ENCODE measurements around the gene SLC39A1. TPM values are rescaled to one million over a fixed set of nuclear protein-coding genes. Genes with fewer than 3 reads are reported as not detected.
A peak's percentile ranks its signal among the peaks of the same experiment; 100 is the strongest.

Gene SLC39A1
- total RNA-seq, 2 experiments from 2014 or later = 33.5 to 36.4 TPM

DNA sequence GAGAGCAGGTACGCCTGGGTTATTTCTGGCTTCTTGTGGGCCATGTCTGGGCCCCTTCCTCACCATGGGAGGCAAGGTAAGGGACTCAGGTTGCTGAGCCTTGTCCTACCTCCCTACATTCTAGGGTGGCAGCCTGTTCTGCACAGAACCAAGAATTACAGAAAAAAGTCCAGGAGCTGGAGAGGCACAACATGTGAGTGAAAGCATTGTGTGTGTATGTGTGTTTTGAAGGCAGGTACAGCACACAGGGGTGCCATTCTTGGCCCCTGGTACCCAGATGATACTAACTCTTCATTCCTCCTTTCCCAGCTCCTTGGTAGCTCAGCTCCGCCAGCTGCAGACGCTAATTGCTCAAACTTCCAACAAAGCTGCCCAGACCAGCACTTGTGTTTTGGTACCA is 9.7 kb upstream of the SLC39A1 start:
- Mint-ChIP-seq H3K27me3 (no peaks in the 10 kb centered on the region), H3K4me3 (no peak overlapping the region)

DNA sequence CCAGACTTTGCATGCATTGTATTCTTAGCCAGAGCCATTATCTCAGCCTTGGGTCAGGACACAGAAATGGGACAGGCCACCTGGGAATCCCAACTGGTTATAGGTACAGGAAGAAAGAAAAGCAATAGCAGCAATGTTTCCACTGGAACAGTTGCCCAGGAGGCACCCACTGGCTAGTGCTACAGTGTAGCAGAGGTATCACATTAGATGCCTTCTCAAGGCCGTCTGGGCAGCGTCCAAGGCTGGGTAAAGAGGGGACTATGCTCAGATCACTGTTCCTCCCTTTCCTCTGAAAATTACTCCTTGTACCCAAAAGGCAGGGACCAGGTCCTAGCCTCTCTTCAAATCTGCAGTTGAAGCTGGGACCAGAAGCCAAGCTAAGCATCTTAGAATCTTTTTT is 7.0 kb upstream of the SLC39A1 start:
- ChIA-PET POLR2A (no interaction called here), CTCF (interaction anchor here (1.2 kb wide), 1 partner anchor 10 kb away, joined by 3 read pairs; no protein-coding TSS in a partner anchor)
- Mint-ChIP-seq H3K4me3 (no peak overlapping the region), H3K4me1 (peaks cover 67% of the 10 kb centered on the region), H3K27ac (no peak overlapping the region), H3K9me3 (no peaks in the 10 kb centered on the region), H3K36me3 (ENCODE audit: low read depth) (peaks cover 24% of the 10 kb centered on the region), H3K27me3 (no peaks in the 10 kb centered on the region)
- DNase-seq = no peak

More for the DNA sequence above, 9.7 kb upstream of the SLC39A1 start:
- Mint-ChIP-seq H3K9me3 (no peaks in the 10 kb centered on the region), H3K4me1 (peaks cover 63% of the 10 kb centered on the region), H3K27ac (no peak overlapping the region), H3K36me3 (ENCODE audit: low read depth) (peaks cover 38% of the 10 kb centered on the region)
- DNase-seq = no peak
- CTCF ChIA-PET = interaction anchor here (0.6 to 1.0 kb wide), 4 partner anchors 11 to 313 kb away, joined by 3 read pairs; no protein-coding TSS in a partner anchor
- POLR2A ChIA-PET = no interaction called here

DNA sequence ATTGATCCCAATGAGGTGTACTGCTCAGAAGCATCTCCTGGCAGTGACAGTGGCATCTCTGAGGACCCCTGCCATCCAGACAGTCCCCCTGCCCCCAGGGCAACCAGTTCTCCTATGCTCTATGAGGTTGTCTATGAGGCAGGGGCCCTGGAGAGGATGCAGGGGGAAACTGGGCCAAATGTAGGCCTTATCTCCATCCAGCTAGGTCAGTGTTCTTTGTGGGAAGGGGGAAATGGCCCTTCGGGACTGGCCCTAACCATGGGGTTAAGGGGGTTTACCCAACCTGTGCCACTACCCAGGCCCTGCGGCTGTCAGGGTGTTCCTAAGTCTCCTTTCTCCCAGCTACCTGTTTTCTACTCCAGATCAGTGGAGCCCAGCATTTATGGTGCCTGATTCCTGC is 5.6 kb upstream of the SLC39A1 start:
- Mint-ChIP-seq H3K36me3 (ENCODE audit: low read depth) (peaks cover 12% of the 10 kb centered on the region), H3K4me3 (no peak overlapping the region), H3K9me3 (no peaks in the 10 kb centered on the region), H3K4me1 (peaks cover 63% of the 10 kb centered on the region), H3K27ac (peak overlapping the region; percentile 54), H3K27me3 (no peaks in the 10 kb centered on the region)
- POLR2A ChIA-PET = no interaction called here
- DNase-seq = no peak
- CTCF ChIA-PET = interaction anchor here (0.6 to 2.9 kb wide), 5 partner anchors 9 to 188 kb away, joined by 3 to 14 read pairs (median 3); partner anchors contain the start of gene JTB

DNA sequence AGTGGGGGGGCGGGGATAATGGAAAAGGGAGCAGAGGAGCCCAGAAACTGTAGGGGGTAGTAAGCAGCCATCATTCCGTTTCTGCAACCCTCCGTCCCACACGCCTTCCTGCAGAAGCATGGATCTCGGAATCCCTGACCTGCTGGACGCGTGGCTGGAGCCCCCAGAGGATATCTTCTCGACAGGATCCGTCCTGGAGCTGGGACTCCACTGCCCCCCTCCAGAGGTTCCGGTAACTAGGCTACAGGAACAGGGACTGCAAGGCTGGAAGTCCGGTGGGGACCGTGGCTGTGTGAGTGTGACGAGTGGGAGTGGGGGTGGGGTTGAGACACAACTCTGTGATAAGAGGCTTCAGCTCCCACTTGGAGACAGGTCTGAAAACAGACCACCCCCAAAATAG is 5.1 kb upstream of the SLC39A1 start:
- ChIA-PET POLR2A (interaction anchor here (0.8 kb wide), 1 partner anchor 22 kb away, joined by 3 read pairs; the partner anchor contains the start of gene RPS27), CTCF (interaction anchor here (0.8 to 3.5 kb wide), 7 partner anchors 10 to 289 kb away, joined by 3 to 25 read pairs (median 3); partner anchors contain the start of genes DENND4B, JTB, RAB13 and SLC27A3)
- DNase-seq = no peak
- no peaks in the 10 kb centered on the region for H3K9me3 Mint-ChIP-seq
- H3K4me1 Mint-ChIP-seq = peaks cover 66% of the 10 kb centered on the region
- peak overlapping the region; percentile 88 for H3K4me3 Mint-ChIP-seq
- H3K36me3 Mint-ChIP-seq (ENCODE audit: low read depth) = peaks cover 7% of the 10 kb centered on the region
- peak overlapping the region; percentile 95 for H3K27ac Mint-ChIP-seq
- no peaks in the 10 kb centered on the region for H3K27me3 Mint-ChIP-seq

DNA sequence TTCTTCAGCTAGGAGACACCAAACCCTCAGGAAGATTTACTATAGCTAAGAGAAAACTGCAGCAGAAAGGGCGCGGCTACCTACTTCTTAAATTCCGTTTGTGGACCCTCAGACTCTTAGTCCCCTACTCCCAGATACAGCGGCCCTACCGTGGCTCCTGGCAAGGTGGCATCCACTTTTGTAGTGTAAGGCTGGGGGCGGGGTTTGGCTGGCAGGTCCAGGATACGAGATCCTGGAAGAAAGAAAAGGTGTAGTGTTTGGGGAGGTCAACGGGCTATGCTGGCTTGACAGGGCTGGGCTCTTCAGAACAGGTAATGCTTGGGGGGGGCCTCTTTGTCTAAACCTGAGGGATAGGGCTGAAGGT is 4.6 kb upstream of the SLC39A1 start:
- Mint-ChIP-seq H3K27me3 (no peaks in the 10 kb centered on the region), H3K4me1 (peaks cover 63% of the 10 kb centered on the region), H3K27ac (peak overlapping the region; percentile 95), H3K9me3 (no peaks in the 10 kb centered on the region), H3K36me3 (ENCODE audit: low read depth) (peaks cover 4% of the 10 kb centered on the region), H3K4me3 (peak overlapping the region; percentile 88)
- DNase-seq = no peak
- ChIA-PET POLR2A (interaction anchor here (0.7 to 1.7 kb wide), 3 partner anchors 10 to 22 kb away, joined by 3 to 9 read pairs (median 6); partner anchors contain the start of genes JTB and RPS27), CTCF (interaction anchor here (0.6 to 3.5 kb wide), 13 partner anchors 8 to 288 kb away, joined by 3 to 25 read pairs (median 3); partner anchors contain the start of genes CRTC2, DENND4B, JTB and RAB13)

DNA sequence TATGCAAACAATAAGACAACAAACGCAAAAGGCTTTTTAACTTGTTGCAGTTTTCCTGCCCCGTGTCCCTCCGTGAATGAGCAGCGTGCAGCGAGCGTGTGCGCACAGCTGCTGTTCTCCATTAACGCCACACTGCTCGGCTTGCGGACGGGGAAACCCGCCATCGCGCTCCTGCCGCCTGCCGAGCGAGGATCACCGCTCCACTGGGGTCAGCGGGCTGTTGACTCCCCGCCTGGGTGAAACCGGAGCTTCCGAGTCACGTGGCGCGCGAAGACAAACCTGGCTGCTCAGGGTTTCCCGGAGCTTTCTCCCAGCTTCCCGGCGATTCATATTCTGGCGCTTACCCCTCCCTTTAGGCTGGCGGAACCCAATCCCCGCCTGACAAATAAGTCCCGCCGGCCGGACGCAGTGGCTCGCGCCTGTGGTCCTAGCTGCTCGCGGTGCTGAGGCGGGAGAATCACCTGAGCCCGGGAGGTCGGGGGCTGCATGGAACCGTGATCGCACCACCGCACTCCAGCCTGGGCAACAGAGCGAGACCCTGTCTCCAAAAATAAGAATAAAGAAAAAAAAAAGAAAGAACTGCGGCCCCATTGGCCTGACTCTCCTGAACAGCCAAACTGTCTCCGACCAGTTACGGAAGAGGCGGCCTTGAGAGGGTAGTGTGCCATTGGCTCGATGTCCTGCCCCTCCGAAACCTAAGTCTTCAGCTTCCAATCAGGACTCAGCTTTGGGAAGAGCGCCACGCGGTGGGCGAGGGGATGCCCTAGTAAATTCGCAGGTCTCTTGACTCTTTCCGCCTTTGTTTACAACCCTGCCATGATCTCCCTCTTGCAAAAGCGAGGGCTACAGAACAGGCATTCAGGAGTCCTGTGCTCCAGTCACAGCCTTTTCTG is 4.0 kb upstream of the SLC39A1 start, which contains the start of gene CREB3L4:
Gene CREB3L4, plus strand, starts transcription at position 796 of the 893 bp plus-strand sequence. CDS start 624 bp downstream, outside the sequence.
- H3K36me3 Mint-ChIP-seq (ENCODE audit: low read depth) = peaks cover 4% of the 10 kb centered on the region
- H3K27ac Mint-ChIP-seq = peak within 1 kb of the TSS; percentile 95
- POLR2A ChIA-PET = interaction anchor here (0.6 to 1.7 kb wide), 6 partner anchors 9 to 196 kb away, joined by 3 to 9 read pairs (median 5); partner anchors contain the start of genes CRTC2, JTB and RPS27
- no peaks in the 10 kb centered on the region for H3K27me3 Mint-ChIP-seq
- peaks cover 62% of the 10 kb centered on the region for H3K4me1 Mint-ChIP-seq
- CTCF ChIA-PET = interaction anchor here (0.6 to 3.5 kb wide), 18 partner anchors 9 to 296 kb away, joined by 3 to 25 read pairs (median 3); partner anchors contain the start of genes CRTC2, DENND4B, ILF2 and JTB
- no peaks in the 10 kb centered on the region for H3K9me3 Mint-ChIP-seq
- DNase-seq = peak; percentile 90
- peak within 1 kb of the TSS; percentile 88 for H3K4me3 Mint-ChIP-seq

DNA sequence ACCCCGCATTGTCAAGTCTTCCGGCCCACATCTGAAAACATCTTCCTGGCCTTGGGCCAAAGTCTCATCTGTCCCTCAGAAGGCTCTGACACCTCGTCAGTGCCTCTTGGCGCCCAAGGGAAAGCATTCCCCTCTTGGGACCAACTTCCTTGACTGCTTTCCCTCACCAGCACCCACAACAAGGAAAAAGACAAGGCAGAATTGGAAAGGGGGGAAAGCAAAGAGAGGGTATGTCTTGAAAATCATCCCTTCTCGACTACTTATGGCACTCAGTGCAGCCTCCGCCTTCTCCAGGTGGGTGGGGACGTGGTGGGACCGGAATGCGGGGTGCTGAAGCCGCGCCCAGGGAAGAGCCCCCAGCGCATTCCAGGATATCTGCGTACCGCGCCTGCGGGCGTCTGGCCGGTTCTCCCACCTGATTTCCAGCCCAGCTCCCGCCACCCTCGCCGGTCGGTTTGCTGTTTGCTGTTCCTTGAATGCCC is 554 bp upstream of the SLC39A1 start:
- H3K4me1 Mint-ChIP-seq = peaks cover 69% of the 10 kb centered on the region
- H3K27ac Mint-ChIP-seq = peak overlapping the region; percentile 91
- H3K27me3 Mint-ChIP-seq = no peaks in the 10 kb centered on the region
- DNase-seq = no peak
- POLR2A ChIA-PET = interaction anchor here (2.1 kb wide), 1 partner anchor 18 kb away, joined by 6 read pairs; no protein-coding TSS in a partner anchor
- CTCF ChIA-PET = interaction anchor here (1.2 to 2.2 kb wide), 5 partner anchors 10 to 24 kb away, joined by 4 to 13 read pairs (median 7); partner anchors contain the start of genes DENND4B and RAB13
- H3K9me3 Mint-ChIP-seq = no peaks in the 10 kb centered on the region
- H3K36me3 Mint-ChIP-seq (ENCODE audit: low read depth) = peaks cover 19% of the 10 kb centered on the region
- H3K4me3 Mint-ChIP-seq = peak overlapping the region; percentile 81

DNA sequence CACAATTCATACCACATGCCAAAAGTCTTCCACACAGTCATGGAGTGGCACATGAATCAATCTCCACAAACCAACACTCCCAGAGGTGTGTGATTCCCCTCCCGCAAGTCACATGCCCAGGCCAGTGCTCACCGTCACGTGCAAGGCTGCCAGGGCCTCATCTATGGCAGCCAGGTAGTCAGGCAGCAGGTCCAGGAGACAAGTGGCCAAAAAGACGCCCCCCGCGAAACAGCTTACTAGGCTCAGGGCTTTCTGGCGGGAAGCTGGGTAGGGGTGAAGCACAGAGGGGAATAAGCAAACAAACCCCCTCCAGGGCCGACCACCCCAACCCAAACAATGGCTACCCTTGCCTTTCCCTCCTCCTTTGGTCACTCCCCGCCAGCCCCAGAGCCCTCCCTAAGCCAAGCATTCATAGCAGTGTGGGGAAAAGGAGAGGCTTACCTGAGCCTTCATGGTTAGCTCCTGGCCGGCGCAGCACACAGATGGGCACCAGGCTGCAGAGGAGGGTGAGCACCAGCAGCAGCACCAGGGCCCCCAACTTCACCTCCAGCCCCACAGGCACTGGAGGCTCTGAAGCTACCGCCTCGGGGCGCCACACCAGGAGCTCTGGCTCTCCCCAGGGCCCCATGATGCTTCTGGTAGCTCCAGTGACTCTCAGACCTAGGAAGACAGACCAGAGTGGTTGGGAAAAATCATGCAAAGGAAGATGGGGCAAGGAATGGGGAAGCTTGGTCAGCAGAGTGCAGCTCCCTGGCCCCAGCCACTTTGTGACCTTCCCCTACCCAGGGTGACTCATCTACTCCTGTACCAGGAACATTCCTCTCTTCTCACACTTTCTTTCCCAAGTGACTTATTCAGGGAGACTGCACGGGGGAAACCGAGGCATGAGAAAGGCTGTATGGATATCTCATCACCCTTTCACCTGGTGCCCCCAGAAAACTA is 978 bp downstream of the SLC39A1 start:
- H3K27me3 Mint-ChIP-seq = no peaks in the 10 kb centered on the region
- H3K36me3 Mint-ChIP-seq (ENCODE audit: low read depth) = peaks cover 19% of the 10 kb centered on the region
- no peak for DNase-seq
- peak overlapping the region; percentile 81 for H3K4me3 Mint-ChIP-seq
- ChIA-PET POLR2A (interaction anchor here (0.5 to 2.1 kb wide), 2 partner anchors 17 to 270 kb away, joined by 6 to 13 read pairs; no protein-coding TSS in a partner anchor), CTCF (interaction anchor here (1.2 to 2.2 kb wide), 7 partner anchors 8 to 25 kb away, joined by 4 to 13 read pairs (median 7); partner anchors contain the start of genes DENND4B, JTB and RAB13)
- no peaks in the 10 kb centered on the region for H3K9me3 Mint-ChIP-seq
- peak overlapping the region; percentile 91 for H3K27ac Mint-ChIP-seq
- peaks cover 60% of the 10 kb centered on the region for H3K4me1 Mint-ChIP-seq

DNA sequence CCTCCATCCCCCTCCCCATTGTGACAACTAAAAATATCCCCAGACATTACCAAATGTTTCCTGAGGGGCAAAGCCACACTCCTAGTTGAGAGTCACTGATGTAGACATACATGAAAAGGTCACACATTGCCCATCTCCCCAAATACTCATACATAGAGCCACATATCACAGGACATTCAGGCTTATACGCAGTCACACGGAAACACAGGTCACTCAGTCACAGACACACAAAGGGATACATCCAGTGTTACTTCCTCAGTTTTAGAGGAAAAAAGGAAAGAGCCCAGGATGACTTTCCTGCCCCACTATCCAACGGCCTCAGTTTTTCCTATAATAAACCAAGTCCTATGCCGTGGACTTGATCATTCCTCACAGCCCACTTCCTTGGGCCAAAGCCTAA is 1.9 kb downstream of the SLC39A1 start:
- H3K36me3 Mint-ChIP-seq (ENCODE audit: low read depth) = peaks cover 25% of the 10 kb centered on the region
- peaks cover 61% of the 10 kb centered on the region for H3K4me1 Mint-ChIP-seq

DNA sequence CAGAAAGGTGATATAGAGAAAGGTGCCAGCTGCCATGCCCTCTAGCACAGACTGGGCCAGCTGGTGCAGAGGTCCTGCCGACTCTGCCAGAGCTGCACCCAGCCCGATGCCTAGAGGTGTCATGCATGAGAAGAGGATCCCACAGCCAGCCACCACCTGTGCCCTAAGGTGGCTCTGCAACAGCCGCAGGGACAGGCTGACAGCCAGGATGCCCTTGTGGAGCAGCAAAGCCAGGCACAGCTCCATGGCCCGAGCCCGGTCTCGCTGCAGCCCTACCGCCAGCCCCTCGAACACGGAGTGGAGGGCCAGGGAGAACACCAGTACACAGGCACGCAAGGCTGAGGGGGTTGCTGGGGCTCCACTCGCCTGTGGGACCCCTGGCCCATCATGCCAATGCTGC is 3.1 kb downstream of the SLC39A1 start:
- no peak overlapping the region for H3K4me3 Mint-ChIP-seq
- DNase-seq = no peak
- H3K27me3 Mint-ChIP-seq = no peaks in the 10 kb centered on the region
- no peaks in the 10 kb centered on the region for H3K9me3 Mint-ChIP-seq
- ChIA-PET POLR2A (no interaction called here), CTCF (interaction anchor here (0.6 kb wide), 1 partner anchor 26 kb away, joined by 3 read pairs; the partner anchor contains the start of gene RAB13)
- peaks cover 22% of the 10 kb centered on the region for H3K36me3 Mint-ChIP-seq (ENCODE audit: low read depth)
- H3K4me1 Mint-ChIP-seq = peaks cover 63% of the 10 kb centered on the region
- H3K27ac Mint-ChIP-seq = no peak overlapping the region

More for the DNA sequence above, 1.9 kb downstream of the SLC39A1 start:
- POLR2A ChIA-PET = interaction anchor here (0.6 kb wide), 1 partner anchor 1073 kb away, joined by 3 read pairs; no protein-coding TSS in a partner anchor
- Mint-ChIP-seq H3K27me3 (no peaks in the 10 kb centered on the region), H3K9me3 (no peaks in the 10 kb centered on the region), H3K4me3 (peak overlapping the region; percentile 81), H3K27ac (no peak overlapping the region)
- DNase-seq = no peak
- CTCF ChIA-PET = interaction anchor here (2.1 kb wide), 1 partner anchor 16 kb away, joined by 12 read pairs; the partner anchor contains the start of gene JTB

DNA sequence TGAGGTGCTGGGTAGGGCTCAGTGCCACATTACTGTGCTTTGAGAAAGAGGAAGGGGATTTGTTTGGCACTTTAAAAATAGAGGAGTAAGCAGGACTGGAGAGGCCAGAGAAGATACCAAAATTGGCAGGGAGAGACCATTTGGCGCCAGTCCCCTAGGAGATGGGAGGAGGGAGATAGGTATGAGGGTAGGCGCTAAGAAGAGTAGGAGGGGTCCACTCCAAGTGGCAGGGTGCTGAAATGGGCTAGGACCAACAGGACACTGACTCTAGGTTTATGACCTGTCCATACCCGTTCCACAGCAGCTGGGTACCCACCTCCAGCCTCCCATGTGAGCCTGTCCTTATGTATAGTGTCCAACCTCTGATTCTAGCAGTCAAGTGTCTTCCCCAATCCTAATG is 3.9 kb downstream of the SLC39A1 start:
- Mint-ChIP-seq H3K27me3 (no peaks in the 10 kb centered on the region), H3K36me3 (ENCODE audit: low read depth) (peaks cover 23% of the 10 kb centered on the region), H3K4me1 (peaks cover 70% of the 10 kb centered on the region), H3K4me3 (no peak overlapping the region), H3K27ac (peak overlapping the region; percentile 27), H3K9me3 (no peaks in the 10 kb centered on the region)
- no peak for DNase-seq
- CTCF ChIA-PET = interaction anchor here (0.6 kb wide), 1 partner anchor 27 kb away, joined by 3 read pairs; the partner anchor contains the start of gene RAB13
- POLR2A ChIA-PET = no interaction called here
